ENCODE data around the gene ZNF813. TPM values are rescaled to one million over a fixed set of nuclear protein-coding genes. Genes with fewer than 3 reads are reported as not detected.
"Not testable (repeated sequence)": the region's sequence is repeated elsewhere in the genome, so short reads cannot be mapped to it uniquely, and the experiment has no call there.

Gene ZNF813
- total and polyA plus RNA-seq, 10 donors: 1.1 to 7.5 (median 4.4) TPM

- TF ChIP-seq CTCF (IDR thresholded peaks at IDR 0.05 in 8 of 11, conservative IDR thresholded peaks at IDR 0.05 in 3 of 11) (peak; percentile 55 to 91 (median 80)), POLR2AphosphoS5 (IDR thresholded peaks at IDR 0.05) (peak in 1 of 3 donors; percentile 52), POLR2A (IDR thresholded peaks at IDR 0.05) (no peak)
- H3K27me3 ChIP-seq (replicated peaks in 1 of 7): no peaks in the 10 kb centered on the region
- H3K27ac ChIP-seq: peak overlapping the region in 2 of 8 donors; percentile 8 to 27
- WGBS, 5 donors: 23 to 29% (median 26%) methylated on average over 9 of the region's 9 CpGs
- H3K4me1 ChIP-seq: peaks cover 0 to 8% (median 0%) of the 10 kb centered on the region in 6 donors
- peaks cover 0 to 3% (median 0%) of the 10 kb centered on the region in 8 donors for H3K9me3 ChIP-seq
- intact Hi-C loops (cut with DNase I; ENCODE audit: low total_unique reads): loop anchor here (10.0 kb wide), 2 partner anchors 90 to 320 kb away; no protein-coding TSS in a partner anchor
- no peak overlapping the region for H3K4me3 ChIP-seq
- peak; percentile 83 for DNase-seq
- H3K36me3 ChIP-seq: no peaks in the 10 kb centered on the region
These were observed 42.5 kb upstream of the ZNF813 start for GRCh38 chr19:53424968-53425597.

GRCh38 chr19:53431399-53432087 lies 36.0 kb upstream of the ZNF813 start, which contains the start of gene ZNF761:
ZNF761 (plus strand) TSS chr19:53431984; CDS start chr19:53447269, 15,285 bp downstream.
- Histone ChIP-seq H3K36me3 (peaks cover 0 to 31% (median 11%) of the 10 kb centered on the region in 6 donors), H3K27ac (peak within 1 kb of the TSS; percentile 5 to 84 (median 77))
- WGBS, 5 donors: 1 to 4% (median 2%) methylated on average over 25 to 46 of the region's 46 CpGs

GRCh38 chr19:53432088-53432661 lies 35.4 kb upstream of the ZNF813 start:
- Histone ChIP-seq H3K27ac (peak overlapping the region in 7 of 8 donors; percentile 5 to 84 (median 77)), H3K4me3 (peak overlapping the region; percentile 58 to 89 (median 70)), H3K27me3 (replicated peaks in 1 of 7) (no peaks in the 10 kb centered on the region), H3K9me3 (peaks cover 0 to 22% (median 6%) of the 10 kb centered on the region in 8 donors), H3K4me1 (peaks cover 0 to 24% (median 16%) of the 10 kb centered on the region in 6 donors), H3K36me3 (peaks cover 0 to 37% (median 11%) of the 10 kb centered on the region in 6 donors)
- peak; percentile 83 for DNase-seq
- intact Hi-C loops (cut with DNase I; ENCODE audit: low total_unique reads): no loop called here
- 0 to 2% (median 1%) methylated on average over 20 to 30 of the region's 30 CpGs for WGBS, 5 donors
- TF ChIP-seq POLR2AphosphoS5 (IDR thresholded peaks at IDR 0.05) (no peak), POLR2A (IDR thresholded peaks at IDR 0.05) (no peak), CTCF (IDR thresholded peaks at IDR 0.05 in 8 of 11, conservative IDR thresholded peaks at IDR 0.05 in 3 of 11) (no peak)

More at GRCh38 chr19:53431399-53432087, 36.0 kb upstream of the ZNF813 start, which contains the start of gene ZNF761:
- Histone ChIP-seq H3K4me3 (peak within 1 kb of the TSS; percentile 58 to 89 (median 70)), H3K27me3 (replicated peaks in 1 of 7) (no peaks in the 10 kb centered on the region), H3K4me1 (peaks cover 0 to 24% (median 16%) of the 10 kb centered on the region in 6 donors), H3K9me3 (peaks cover 0 to 17% (median 2%) of the 10 kb centered on the region in 8 donors)
- intact Hi-C loops (cut with DNase I; ENCODE audit: low total_unique reads): no loop called here
- peak; percentile 95 to 98 (median 97) for TF ChIP-seq POLR2AphosphoS5 (IDR thresholded peaks at IDR 0.05)
- TF ChIP-seq POLR2A (IDR thresholded peaks at IDR 0.05): no peak
- TF ChIP-seq CTCF (IDR thresholded peaks at IDR 0.05 in 8 of 11, conservative IDR thresholded peaks at IDR 0.05 in 3 of 11): peak; percentile 20 to 79 (median 56)
- DNase-seq: peak; percentile 99

- H3K27ac ChIP-seq; DNase-seq; H3K27me3 ChIP-seq (replicated peaks in 1 of 7); intact Hi-C loops (cut with DNase I; ENCODE audit: low total_unique reads); H3K4me1 ChIP-seq; H3K4me3 ChIP-seq: not testable (repeated sequence)
- H3K9me3 ChIP-seq: peaks cover 6 to 98% (median 82%) of the 10 kb centered on the region in 8 donors
- H3K36me3 ChIP-seq: peaks cover 5 to 97% (median 62%) of the 10 kb centered on the region in 6 donors
- 91 to 97% (median 92%) methylated on average over 2 of the region's 2 CpGs for WGBS, 5 donors
These were observed 23.7 kb upstream of the ZNF813 start for GRCh38 chr19:53443809-53444208.

GRCh38 chr19:53447196-53447595 lies 20.3 kb upstream of the ZNF813 start:
- H3K27ac ChIP-seq; intact Hi-C loops (cut with DNase I; ENCODE audit: low total_unique reads); H3K27me3 ChIP-seq (replicated peaks in 1 of 7); H3K4me3 ChIP-seq; H3K4me1 ChIP-seq; DNase-seq: not testable (repeated sequence)
- peaks cover 6 to 95% (median 80%) of the 10 kb centered on the region in 8 donors for H3K9me3 ChIP-seq
- WGBS, 5 donors: 84 to 99% (median 95%) methylated on average over 5 of the region's 5 CpGs
- peaks cover 0 to 96% (median 74%) of the 10 kb centered on the region in 6 donors for H3K36me3 ChIP-seq

Measured in spleen (tissue), 11 donors.